ENCODE results near the gene KLRK1.
"Not testable (repeated sequence)": the region's sequence is repeated elsewhere in the genome, so short reads cannot be mapped to it uniquely, and the experiment has no call there.

KLRK1 gene

GRCh38 chr12:10389904-10390303 is at the start of gene KLRK1:
TSS of gene KLRK1 (minus strand) at chr12:10390041. CDS start at chr12:10388810, 1,231 bp downstream.
- H3K4me3 ChIP-seq (ENCODE audit: low read length) = no peak within 1 kb of the TSS
- no peak for TF ChIP-seq ZNF274 (IDR thresholded peaks at IDR 0.05; ENCODE audit: low read depth, low read length)

- H3K4me3 ChIP-seq (ENCODE audit: low read length) = not testable (repeated sequence)
These were observed 47.8 kb upstream of the KLRK1 start for GRCh38 chr12:10437601-10438000.

- not testable (repeated sequence) for H3K4me3 ChIP-seq (ENCODE audit: low read length)
These were observed 46.0 kb upstream of the KLRK1 start, which contains the start of gene KLRC2 for GRCh38 chr12:10435816-10436215. TSS of gene KLRC2 (minus strand) at chr12:10436010. CDS start at chr12:10435986, 24 bp downstream.

GRCh38 chr12:10430623-10431022 is 40.8 kb upstream of the KLRK1 start:
- not testable (repeated sequence) for H3K4me3 ChIP-seq (ENCODE audit: low read length)

- not testable (repeated sequence) for H3K4me3 ChIP-seq (ENCODE audit: low read length)
These were observed 36.1 kb upstream of the KLRK1 start for GRCh38 chr12:10425938-10426337.

GRCh38 chr12:10424260-10424899 is 34.5 kb upstream of the KLRK1 start:
- not testable (repeated sequence) for H3K4me3 ChIP-seq (ENCODE audit: low read length)

GRCh38 chr12:10422159-10422558 is 32.3 kb upstream of the KLRK1 start:
- H3K4me3 ChIP-seq (ENCODE audit: low read length) = not testable (repeated sequence)

- not testable (repeated sequence) for H3K4me3 ChIP-seq (ENCODE audit: low read length)
These were observed 30.5 kb upstream of the KLRK1 start, which contains the start of gene KLRC3 for GRCh38 chr12:10420334-10420733. TSS of gene KLRC3 (minus strand) at chr12:10420595. CDS start at chr12:10420550, 45 bp downstream.

- H3K4me3 ChIP-seq (ENCODE audit: low read length) = no peak within 1 kb of the TSS
- TF ChIP-seq ZNF274 (IDR thresholded peaks at IDR 0.05; ENCODE audit: low read depth, low read length) = no peak
These were observed 19.6 kb upstream of the KLRK1 start, which contains the start of gene KLRC4 for GRCh38 chr12:10409392-10409791. TSS of gene KLRC4 (minus strand) at chr12:10409757. CDS start at chr12:10409575, 182 bp downstream.

- TF ChIP-seq ZNF274 (IDR thresholded peaks at IDR 0.05; ENCODE audit: low read depth, low read length) = no peak
- H3K4me3 ChIP-seq (ENCODE audit: low read length) = no peak overlapping the region
These were observed 19.0 kb upstream of the KLRK1 start for GRCh38 chr12:10408842-10409241.

- no peak for TF ChIP-seq ZNF274 (IDR thresholded peaks at IDR 0.05; ENCODE audit: low read depth, low read length)
These were observed 16.9 kb upstream of the KLRK1 start for GRCh38 chr12:10406725-10407124.

GRCh38 chr12:10405294-10405693 is 15.5 kb upstream of the KLRK1 start:
- H3K4me3 ChIP-seq (ENCODE audit: low read length) = no peak overlapping the region
- TF ChIP-seq ZNF274 (IDR thresholded peaks at IDR 0.05; ENCODE audit: low read depth, low read length) = no peak

More at GRCh38 chr12:10406725-10407124, 16.9 kb upstream of the KLRK1 start:
- H3K4me3 ChIP-seq (ENCODE audit: low read length) = no peak overlapping the region

GRCh38 chr12:10404798-10405197 is 15.0 kb upstream of the KLRK1 start:
- TF ChIP-seq ZNF274 (IDR thresholded peaks at IDR 0.05; ENCODE audit: low read depth, low read length) = no peak
- H3K4me3 ChIP-seq (ENCODE audit: low read length) = no peak overlapping the region

GRCh38 chr12:10400829-10401228 is 11.0 kb upstream of the KLRK1 start:
- no peak for TF ChIP-seq ZNF274 (IDR thresholded peaks at IDR 0.05; ENCODE audit: low read depth, low read length)
- no peak overlapping the region for H3K4me3 ChIP-seq (ENCODE audit: low read length)

GRCh38 chr12:10398168-10398567 is 8.3 kb upstream of the KLRK1 start:
- no peak for TF ChIP-seq ZNF274 (IDR thresholded peaks at IDR 0.05; ENCODE audit: low read depth, low read length)
- no peak overlapping the region for H3K4me3 ChIP-seq (ENCODE audit: low read length)

GRCh38 chr12:10397296-10397695 is 7.5 kb upstream of the KLRK1 start:
- no peak overlapping the region for H3K4me3 ChIP-seq (ENCODE audit: low read length)
- TF ChIP-seq ZNF274 (IDR thresholded peaks at IDR 0.05; ENCODE audit: low read depth, low read length) = no peak

- not testable (repeated sequence) for H3K4me3 ChIP-seq (ENCODE audit: low read length)
These were observed 6.3 kb upstream of the KLRK1 start for GRCh38 chr12:10396176-10396575.

Measured in GM08714 (cell line).